ENCODE results near the gene LMAN1.

- TF ChIP-seq CTCF (IDR thresholded peaks at IDR 0.05 in 2 of 3, conservative IDR thresholded peaks at IDR 0.05 in 1 of 3; ENCODE audit: control insufficient read depth in 2 of 3, extremely low read depth in 1 of 3, insufficient read depth in 1 of 3, low read depth in 3 of 3, low read length in 3 of 3) (no peak), GABPA (IDR thresholded peaks at IDR 0.05; ENCODE audit: low read depth) (no peak), CBX5 (IDR thresholded peaks at IDR 0.05; ENCODE audit: low read depth) (no peak), ATF7 (IDR thresholded peaks at IDR 0.05; ENCODE audit: low read depth) (no peak), KDM1A (IDR thresholded peaks at IDR 0.05; ENCODE audit: borderline replicate concordance) (no peak), EZH2 (IDR thresholded peaks at IDR 0.05; ENCODE audit: borderline replicate concordance, control insufficient read depth, low read depth, low read length) (no peak), NRF1 (conservative IDR thresholded peaks at IDR 0.05; ENCODE audit: low read depth, low read length) (no peak), RBBP5 (conservative IDR thresholded peaks at IDR 0.05) (no peak), ZNF274 (IDR thresholded peaks at IDR 0.05; ENCODE audit: insufficient read depth, insufficient read length) (no peak), ZBTB33 (IDR thresholded peaks at IDR 0.05) (no peak), POLR2A (IDR thresholded peaks at IDR 0.05; ENCODE audit: low read depth, low read length) (no peak)
Observed at GRCh38 chr18:59376351-59376935, 17.4 kb upstream of the LMAN1 start.

Data from GM12878 (cell line).